Colonic mucosa (tissue), 4 donors: ENCODE data around the gene RBP3. TPM values are rescaled to one million over a fixed set of nuclear protein-coding genes. Genes with fewer than 3 reads are reported as not detected.

Experiments
- DNase-seq: peaks from one replicate; pipeline ENCODE4 v3.0.0-alpha.2; 2020
- H3K27ac ChIP-seq: fragments of 200-600 bp; one replicate; pipeline ENCODE4 v1.8.0; 2021
- H3K27me3 ChIP-seq: fragments of 200-600 bp; one replicate; pipeline ENCODE4 v1.8.0; 2021
- H3K36me3 ChIP-seq: fragments of 200-600 bp; one replicate; pipeline ENCODE4 v1.8.0; 2021
- H3K4me1 ChIP-seq: fragments of 200-600 bp; one replicate; pipeline ENCODE4 v1.8.0; 2021; ENCODE audit warnings: mild to moderate bottlenecking
- H3K4me3 ChIP-seq: fragments of 200-600 bp; one replicate; pipeline ENCODE4 v1.8.0; 2021
- H3K9ac ChIP-seq, 2 donors: one replicate each; pipeline ENCODE4 v1.7.0; 2013; ENCODE audit warnings: control low read depth in 2 of 2, low read depth in 2 of 2, low read length in 2 of 2
- H3K9me3 ChIP-seq: fragments of 200-600 bp; one replicate; pipeline ENCODE4 v1.8.0; 2021
- CTCF ChIP-seq: fragments of 200-600 bp; IDR thresholded peaks from one replicate; pipeline ENCODE4 v1.8.0; 2022; ENCODE audit warnings: antibody characterized with exemption, mild to moderate bottlenecking
- intact Hi-C: fragments of 100-400 bp; cut with DNase I; formaldehyde crosslinking; loops from one replicate; pipeline ENCODE4 v1.14.1; 2022
- total RNA-seq, 2 donors: library from RNA; stranded (reverse); fragmentation: NEBNext Ultra II Directional in 1 of 2; extraction: Animal tissue kit (Norgen Biotek cat#: 25700) in 1 of 2; gene quantifications; one replicate each; pipeline ENCODE4 v1.2.1, GENCODE V29; 2021
- donor health status: healthy.
- donor health status: DM: no; HTN: no; CAD: no.
- donor health status: DM: no; HTN: no; CAD: no.

Gene RBP3
- total RNA-seq, 2 donors from 2014 or later: not detected

- no peaks in the 10 kb centered on the region for H3K9me3 ChIP-seq
- no peak for DNase-seq
- H3K36me3 ChIP-seq: no peaks in the 10 kb centered on the region
- H3K4me1 ChIP-seq: no peaks in the 10 kb centered on the region
- H3K27ac ChIP-seq: no peak overlapping the region
- TF ChIP-seq CTCF: no peak
- no peak overlapping the region for H3K9ac ChIP-seq
- no peak overlapping the region for H3K4me3 ChIP-seq
- intact Hi-C loops: no loop called here
- H3K27me3 ChIP-seq: peaks cover 21% of the 10 kb centered on the region
Measured at GRCh38 chr10:47303105-47303504, 45.1 kb upstream of the RBP3 start.

DNA sequence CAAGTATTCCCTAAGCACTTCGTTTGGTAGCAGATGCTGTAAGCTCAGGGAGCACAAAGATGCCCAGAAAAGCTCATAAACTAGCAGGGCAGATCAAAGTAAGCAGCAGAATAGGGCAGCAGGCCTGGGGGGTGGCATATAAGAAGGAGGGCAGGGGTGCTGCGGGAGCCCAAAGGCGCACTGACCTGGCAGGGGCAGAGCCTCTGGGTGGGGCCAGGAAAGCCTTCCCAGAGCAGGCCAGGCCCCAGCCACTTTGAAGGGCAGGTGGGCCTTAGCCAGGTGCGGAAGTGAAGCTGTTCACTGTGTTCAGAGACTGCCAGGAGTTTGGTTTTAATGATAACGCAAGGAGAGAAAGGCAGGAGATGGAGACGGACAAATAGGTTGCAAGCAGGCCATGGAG lies 44.3 kb upstream of the RBP3 start:
- DNase-seq: no peak
- Histone ChIP-seq H3K4me3 (no peak overlapping the region), H3K27me3 (peaks cover 21% of the 10 kb centered on the region), H3K9ac (no peak overlapping the region), H3K36me3 (no peaks in the 10 kb centered on the region), H3K9me3 (no peaks in the 10 kb centered on the region), H3K4me1 (no peaks in the 10 kb centered on the region), H3K27ac (no peak overlapping the region)
- TF ChIP-seq CTCF: no peak
- intact Hi-C loops: no loop called here

DNA sequence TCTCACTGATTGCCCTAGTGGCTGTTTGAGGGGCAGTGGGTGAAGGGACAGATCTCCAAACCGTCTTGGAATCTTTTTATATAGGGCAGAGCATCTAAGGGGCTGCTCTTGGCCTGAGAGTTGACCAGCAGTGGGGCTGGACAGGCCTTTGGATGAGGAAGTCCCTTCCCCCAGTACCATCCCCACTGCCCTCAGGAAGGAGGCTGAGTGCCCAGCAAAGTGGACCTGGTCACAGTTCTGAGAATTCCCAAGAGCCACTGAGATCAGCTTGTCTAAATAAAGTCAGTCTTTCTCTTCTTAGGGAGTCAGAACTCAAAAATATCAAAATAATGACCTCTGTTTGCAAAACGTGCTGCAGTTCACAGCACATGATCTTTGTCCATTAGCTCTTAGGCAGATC lies 42.6 kb upstream of the RBP3 start:
- Histone ChIP-seq H3K9me3 (no peaks in the 10 kb centered on the region), H3K27ac (no peak overlapping the region)
- no peak for TF ChIP-seq CTCF

DNA sequence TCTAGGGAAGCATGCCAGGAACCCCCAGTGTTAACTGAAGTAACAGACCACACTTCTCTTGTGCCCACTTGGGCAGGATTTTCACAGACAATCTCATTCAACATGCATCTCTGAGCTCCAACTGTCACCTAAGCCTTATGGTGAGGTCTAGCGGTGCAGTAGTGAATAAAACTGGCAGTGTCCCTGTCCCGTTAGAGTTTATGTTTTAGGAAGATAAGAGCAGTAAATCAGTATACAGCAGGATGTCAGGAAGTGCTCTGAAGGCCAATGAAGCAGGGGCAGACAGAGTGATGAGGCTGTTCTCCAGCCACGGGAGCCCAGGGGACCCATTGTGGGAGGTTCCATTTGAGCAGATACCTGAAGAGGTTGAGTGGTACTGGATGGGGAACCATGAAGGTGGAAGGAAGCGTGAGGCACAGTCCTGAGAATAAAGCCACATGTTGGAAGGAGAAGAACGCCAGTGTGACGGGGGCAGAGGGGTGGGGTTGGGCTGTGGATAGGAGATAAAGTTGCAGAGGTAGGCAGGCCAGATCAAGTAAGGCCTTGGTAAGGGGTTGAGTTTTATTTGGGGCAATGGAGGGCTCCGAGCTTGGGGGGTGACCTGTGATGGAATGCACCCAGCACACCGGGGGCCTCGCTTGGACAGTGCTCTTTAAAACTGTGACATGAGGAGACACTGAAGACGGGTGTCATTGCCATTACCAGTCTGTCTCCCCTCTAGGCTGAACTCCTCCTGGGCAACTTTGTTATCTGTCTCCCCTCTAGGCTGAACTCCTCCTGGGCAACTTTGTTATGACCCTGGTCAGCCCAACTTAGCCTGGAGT lies 41.6 kb upstream of the RBP3 start:
- no peak for TF ChIP-seq CTCF
- Histone ChIP-seq H3K36me3 (no peaks in the 10 kb centered on the region), H3K9me3 (no peaks in the 10 kb centered on the region), H3K27ac (no peak overlapping the region), H3K4me3 (no peak overlapping the region), H3K27me3 (no peaks in the 10 kb centered on the region), H3K9ac (no peak overlapping the region), H3K4me1 (no peaks in the 10 kb centered on the region)
- DNase-seq: no peak
- intact Hi-C loops: no loop called here

More for the DNA sequence above, 42.6 kb upstream of the RBP3 start:
- H3K4me3 ChIP-seq: no peak overlapping the region
- no peaks in the 10 kb centered on the region for H3K36me3 ChIP-seq
- intact Hi-C loops: no loop called here
- no peak overlapping the region for H3K9ac ChIP-seq
- peaks cover 10% of the 10 kb centered on the region for H3K27me3 ChIP-seq
- DNase-seq: no peak
- H3K4me1 ChIP-seq: no peaks in the 10 kb centered on the region

- H3K4me3 ChIP-seq: no peak overlapping the region
- intact Hi-C loops: no loop called here
- no peak overlapping the region for H3K27ac ChIP-seq
- H3K9me3 ChIP-seq: no peaks in the 10 kb centered on the region
- H3K9ac ChIP-seq: no peak overlapping the region
- no peak for TF ChIP-seq CTCF
- H3K27me3 ChIP-seq: no peaks in the 10 kb centered on the region
- H3K36me3 ChIP-seq: no peaks in the 10 kb centered on the region
- no peak for DNase-seq
- H3K4me1 ChIP-seq: no peaks in the 10 kb centered on the region
Measured at GRCh38 chr10:47307381-47307780, 40.8 kb upstream of the RBP3 start.
